Subcutaneous abdominal adipose tissue (tissue), 5 donors: ENCODE measurements around the gene BRD9.
"Not testable (repeated sequence)": the region's sequence is repeated elsewhere in the genome, so short reads cannot be mapped to it uniquely, and the experiment has no call there.

ENCODE experiments used
- H3K27ac ChIP-seq: one replicate; pipeline ENCODE4 v1.7.0; 2013; ENCODE audit warnings: low read depth, mild to moderate bottlenecking, inconsistent platforms, low read length, moderate library complexity
- H3K27me3 ChIP-seq, 5 donors: one replicate each; pipeline ENCODE4 v1.7.0; 2013; ENCODE audit warnings: low read length in 5 of 5, inconsistent platforms in 1 of 5; ENCODE audit not compliant: control insufficient read depth in 5 of 5, insufficient read depth in 4 of 5
- H3K36me3 ChIP-seq, 5 donors: one replicate each; pipeline ENCODE4 v1.7.0; 2013; ENCODE audit warnings: low read length in 5 of 5; ENCODE audit not compliant: control insufficient read depth in 5 of 5, insufficient read depth in 5 of 5
- H3K4me1 ChIP-seq, 5 donors: one replicate each; pipeline ENCODE4 v1.7.0; 2013; ENCODE audit warnings: low read length in 5 of 5, mild to moderate bottlenecking in 3 of 5, moderate library complexity in 1 of 5; ENCODE audit not compliant: control insufficient read depth in 5 of 5, insufficient read depth in 5 of 5
- H3K4me3 ChIP-seq, 5 donors: one replicate each; pipeline ENCODE4 v1.7.0; 2013; ENCODE audit warnings: low read length in 5 of 5, low read depth in 1 of 5
- H3K9ac ChIP-seq, 5 donors: one replicate each; pipeline ENCODE4 v1.7.0; 2013; ENCODE audit warnings: low read length in 5 of 5, mild to moderate bottlenecking in 4 of 5, moderate library complexity in 3 of 5
- H3K9me3 ChIP-seq, 5 donors: one replicate each; pipeline ENCODE4 v1.7.0; 2013; ENCODE audit warnings: low read length in 5 of 5; ENCODE audit not compliant: control insufficient read depth in 5 of 5
- donor health status: healthy.
- donor health status: healthy.
- donor health status: healthy.
- donor health status: healthy.
- donor health status: healthy.

BRD9 gene

GRCh38 chr5:859798-860296 lies 32.8 kb downstream of the BRD9 start:
- Histone ChIP-seq H3K4me3 (no peak overlapping the region), H3K36me3 (peaks cover 0 to 46% (median 26%) of the 10 kb centered on the region in 5 donors), H3K9ac (no peak overlapping the region), H3K9me3 (no peaks in the 10 kb centered on the region), H3K4me1 (peaks cover 0 to 5% (median 0%) of the 10 kb centered on the region in 5 donors), H3K27ac (no peak overlapping the region), H3K27me3 (peaks cover 0 to 2% (median 0%) of the 10 kb centered on the region in 5 donors)

GRCh38 chr5:859391-859790 lies 33.2 kb downstream of the BRD9 start:
- H3K36me3 ChIP-seq: peaks cover 0 to 42% (median 21%) of the 10 kb centered on the region in 5 donors
- no peaks in the 10 kb centered on the region for H3K9me3 ChIP-seq
- peaks cover 0 to 2% (median 0%) of the 10 kb centered on the region in 5 donors for H3K27me3 ChIP-seq
- H3K4me3 ChIP-seq: no peak overlapping the region
- peaks cover 0 to under 1% (median 0%) of the 10 kb centered on the region in 5 donors for H3K4me1 ChIP-seq
- H3K27ac ChIP-seq: no peak overlapping the region
- H3K9ac ChIP-seq: no peak overlapping the region

GRCh38 chr5:858726-859125 lies 33.9 kb downstream of the BRD9 start:
- no peak overlapping the region for H3K4me3 ChIP-seq
- H3K9ac ChIP-seq: no peak overlapping the region
- H3K36me3 ChIP-seq: peaks cover 0 to 35% (median 14%) of the 10 kb centered on the region in 5 donors
- H3K27me3 ChIP-seq: peaks cover 0 to 2% (median 0%) of the 10 kb centered on the region in 5 donors
- H3K27ac ChIP-seq: no peak overlapping the region
- H3K9me3 ChIP-seq: no peaks in the 10 kb centered on the region
- H3K4me1 ChIP-seq: no peaks in the 10 kb centered on the region

GRCh38 chr5:856531-857425 lies 35.8 kb downstream of the BRD9 start:
- Histone ChIP-seq H3K4me1 (no peaks in the 10 kb centered on the region), H3K27me3 (peaks cover 2 to 15% (median 11%) of the 10 kb centered on the region in 5 donors), H3K9me3 (no peaks in the 10 kb centered on the region), H3K27ac (no peak overlapping the region), H3K4me3 (no peak overlapping the region), H3K9ac (no peak overlapping the region), H3K36me3 (peaks cover 0 to 16% (median 0%) of the 10 kb centered on the region in 5 donors)

GRCh38 chr5:855771-856530 lies 36.6 kb downstream of the BRD9 start:
- Histone ChIP-seq H3K4me3 (no peak overlapping the region), H3K27me3 (peaks cover 2 to 18% (median 13%) of the 10 kb centered on the region in 5 donors), H3K36me3 (peaks cover 0 to 15% (median 0%) of the 10 kb centered on the region in 5 donors), H3K9me3 (no peaks in the 10 kb centered on the region), H3K9ac (no peak overlapping the region), H3K27ac (no peak overlapping the region), H3K4me1 (peaks cover 0 to 1% (median 0%) of the 10 kb centered on the region in 5 donors)

- Histone ChIP-seq H3K4me3 (no peak overlapping the region), H3K36me3 (peaks cover 0 to 12% (median 0%) of the 10 kb centered on the region in 5 donors), H3K9me3 (no peaks in the 10 kb centered on the region), H3K9ac (no peak overlapping the region), H3K4me1 (peaks cover 0 to 9% (median 6%) of the 10 kb centered on the region in 5 donors), H3K27ac (no peak overlapping the region), H3K27me3 (peaks cover 2 to 25% (median 17%) of the 10 kb centered on the region in 5 donors)
Observed at GRCh38 chr5:854966-855743, 37.4 kb downstream of the BRD9 start.

- H3K27me3 ChIP-seq: peaks cover 8 to 30% (median 23%) of the 10 kb centered on the region in 5 donors
- H3K4me3 ChIP-seq: no peak overlapping the region
- H3K9me3 ChIP-seq: no peaks in the 10 kb centered on the region
- peaks cover 0 to 6% (median 0%) of the 10 kb centered on the region in 5 donors for H3K36me3 ChIP-seq
- peaks cover 0 to 18% (median 11%) of the 10 kb centered on the region in 5 donors for H3K4me1 ChIP-seq
- no peak overlapping the region for H3K27ac ChIP-seq
- no peak overlapping the region for H3K9ac ChIP-seq
Observed at GRCh38 chr5:854217-854616, 38.4 kb downstream of the BRD9 start.

GRCh38 chr5:853416-854090 lies 39.0 kb downstream of the BRD9 start:
- Histone ChIP-seq H3K4me1 (peaks cover 0 to 18% (median 11%) of the 10 kb centered on the region in 5 donors), H3K27me3 (peaks cover 8 to 30% (median 23%) of the 10 kb centered on the region in 5 donors)
- H3K27ac ChIP-seq, H3K9me3 ChIP-seq, H3K36me3 ChIP-seq, H3K4me3 ChIP-seq, H3K9ac ChIP-seq: not testable (repeated sequence)
